SH-SY5Y (cell line): Measurements from ENCODE around the gene ELMO1.

Experiments
- GATA2 ChIP-seq: IDR thresholded peaks from 2 replicates; pipeline ENCODE4 v1.6.1; 2011; ENCODE audit warnings: mild to moderate bottlenecking, low read depth, low read length
- GATA3 ChIP-seq: IDR thresholded peaks from 2 replicates; pipeline ENCODE4 v1.6.1; 2011; ENCODE audit warnings: low read depth, mild to moderate bottlenecking, low read length, moderate library complexity

- TF ChIP-seq GATA2 (no peak), GATA3 (no peak)
Measured at GRCh38 chr7:37070471-37070870, 378.2 kb downstream of the ELMO1 start.
